ENCODE results near the gene GLIS1.

GRCh38 chr1:53527368-53527767, 211.6 kb downstream of the GLIS1 start:
- no peak for TF ChIP-seq POLR2A (IDR thresholded peaks at IDR 0.05)
- TF ChIP-seq, protein P1, sequence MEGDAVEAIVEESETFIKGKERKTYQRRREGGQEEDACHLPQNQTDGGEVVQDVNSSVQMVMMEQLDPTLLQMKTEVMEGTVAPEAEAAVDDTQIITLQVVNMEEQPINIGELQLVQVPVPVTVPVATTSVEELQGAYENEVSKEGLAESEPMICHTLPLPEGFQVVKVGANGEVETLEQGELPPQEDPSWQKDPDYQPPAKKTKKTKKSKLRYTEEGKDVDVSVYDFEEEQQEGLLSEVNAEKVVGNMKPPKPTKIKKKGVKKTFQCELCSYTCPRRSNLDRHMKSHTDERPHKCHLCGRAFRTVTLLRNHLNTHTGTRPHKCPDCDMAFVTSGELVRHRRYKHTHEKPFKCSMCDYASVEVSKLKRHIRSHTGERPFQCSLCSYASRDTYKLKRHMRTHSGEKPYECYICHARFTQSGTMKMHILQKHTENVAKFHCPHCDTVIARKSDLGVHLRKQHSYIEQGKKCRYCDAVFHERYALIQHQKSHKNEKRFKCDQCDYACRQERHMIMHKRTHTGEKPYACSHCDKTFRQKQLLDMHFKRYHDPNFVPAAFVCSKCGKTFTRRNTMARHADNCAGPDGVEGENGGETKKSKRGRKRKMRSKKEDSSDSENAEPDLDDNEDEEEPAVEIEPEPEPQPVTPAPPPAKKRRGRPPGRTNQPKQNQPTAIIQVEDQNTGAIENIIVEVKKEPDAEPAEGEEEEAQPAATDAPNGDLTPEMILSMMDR (IDR thresholded peaks at IDR 0.05): no peak

All from lower leg skin (tissue), 3 donors.